Nephron (organoid): ENCODE results near the gene CUX1.
A peak's percentile ranks its signal among the peaks of the same experiment; 100 is the strongest.

Experiments
- H3K27ac Mint-ChIP-seq, 3 experiments: 2 replicates each; pipeline ENCODE4 v1.8.0; 2020; ENCODE audit warnings: mixed read lengths in 3 of 3, mild to moderate bottlenecking in 2 of 3, moderate library complexity in 1 of 3
- H3K27me3 Mint-ChIP-seq: 2 replicates; pipeline ENCODE4 v1.8.0; 2021; ENCODE audit warnings: low read depth, mild to moderate bottlenecking, moderate library complexity, mixed read lengths
- H3K36me3 Mint-ChIP-seq: 2 replicates; pipeline ENCODE4 v1.8.0; 2020; ENCODE audit warnings: low read depth, mixed read lengths
- H3K4me1 Mint-ChIP-seq: 2 replicates; pipeline ENCODE4 v1.8.0; 2020; ENCODE audit warnings: mixed read lengths
- H3K4me3 Mint-ChIP-seq, 3 experiments: 2 replicates each; pipeline ENCODE4 v1.8.0; 2020; ENCODE audit warnings: mild to moderate bottlenecking in 3 of 3, mixed read lengths in 3 of 3, moderate library complexity in 2 of 3
- H3K9me3 Mint-ChIP-seq: 2 replicates; pipeline ENCODE4 v1.8.0; 2020; ENCODE audit warnings: mixed read lengths
- TF ChIP-seq, protein P1 (sequence below), 3 experiments: fragments of 200-600 bp; sonication (generic); IDR thresholded peaks; one replicate each; pipeline ENCODE4 v1.5.0; 2021; ENCODE audit warnings: antibody characterized with exemption in 3 of 3; ENCODE audit not compliant: unreplicated experiment in 3 of 3

Gene CUX1

GRCh38 chr7:101968720-101969466 is 151.5 kb downstream of the CUX1 start:
- no peak overlapping the region for H3K4me3 Mint-ChIP-seq
- no peaks in the 10 kb centered on the region for H3K4me1 Mint-ChIP-seq
- TF ChIP-seq, protein P1, sequence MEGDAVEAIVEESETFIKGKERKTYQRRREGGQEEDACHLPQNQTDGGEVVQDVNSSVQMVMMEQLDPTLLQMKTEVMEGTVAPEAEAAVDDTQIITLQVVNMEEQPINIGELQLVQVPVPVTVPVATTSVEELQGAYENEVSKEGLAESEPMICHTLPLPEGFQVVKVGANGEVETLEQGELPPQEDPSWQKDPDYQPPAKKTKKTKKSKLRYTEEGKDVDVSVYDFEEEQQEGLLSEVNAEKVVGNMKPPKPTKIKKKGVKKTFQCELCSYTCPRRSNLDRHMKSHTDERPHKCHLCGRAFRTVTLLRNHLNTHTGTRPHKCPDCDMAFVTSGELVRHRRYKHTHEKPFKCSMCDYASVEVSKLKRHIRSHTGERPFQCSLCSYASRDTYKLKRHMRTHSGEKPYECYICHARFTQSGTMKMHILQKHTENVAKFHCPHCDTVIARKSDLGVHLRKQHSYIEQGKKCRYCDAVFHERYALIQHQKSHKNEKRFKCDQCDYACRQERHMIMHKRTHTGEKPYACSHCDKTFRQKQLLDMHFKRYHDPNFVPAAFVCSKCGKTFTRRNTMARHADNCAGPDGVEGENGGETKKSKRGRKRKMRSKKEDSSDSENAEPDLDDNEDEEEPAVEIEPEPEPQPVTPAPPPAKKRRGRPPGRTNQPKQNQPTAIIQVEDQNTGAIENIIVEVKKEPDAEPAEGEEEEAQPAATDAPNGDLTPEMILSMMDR (IDR thresholded peaks at IDR 0.05; ENCODE audit: unreplicated experiment in 3 of 3): no peak
- peaks cover 21% of the 10 kb centered on the region for H3K36me3 Mint-ChIP-seq
- H3K27ac Mint-ChIP-seq: no peak overlapping the region
- H3K27me3 Mint-ChIP-seq: no peaks in the 10 kb centered on the region
- no peaks in the 10 kb centered on the region for H3K9me3 Mint-ChIP-seq

GRCh38 chr7:101969997-101970585 is 152.7 kb downstream of the CUX1 start:
- peak overlapping the region in 1 of 3 experiments; percentile 72 for H3K27ac Mint-ChIP-seq
- peaks cover 21% of the 10 kb centered on the region for H3K36me3 Mint-ChIP-seq

GRCh38 chr7:101970801-101971200 is 153.4 kb downstream of the CUX1 start:
- Mint-ChIP-seq H3K9me3 (no peaks in the 10 kb centered on the region), H3K27me3 (no peaks in the 10 kb centered on the region), H3K4me3 (no peak overlapping the region)

More at GRCh38 chr7:101969997-101970585, 152.7 kb downstream of the CUX1 start:
- Mint-ChIP-seq H3K4me3 (no peak overlapping the region), H3K4me1 (peaks cover 9% of the 10 kb centered on the region), H3K9me3 (no peaks in the 10 kb centered on the region), H3K27me3 (no peaks in the 10 kb centered on the region)
- TF ChIP-seq, protein P1 (IDR thresholded peaks at IDR 0.05; ENCODE audit: unreplicated experiment in 3 of 3): no peak

DNA sequence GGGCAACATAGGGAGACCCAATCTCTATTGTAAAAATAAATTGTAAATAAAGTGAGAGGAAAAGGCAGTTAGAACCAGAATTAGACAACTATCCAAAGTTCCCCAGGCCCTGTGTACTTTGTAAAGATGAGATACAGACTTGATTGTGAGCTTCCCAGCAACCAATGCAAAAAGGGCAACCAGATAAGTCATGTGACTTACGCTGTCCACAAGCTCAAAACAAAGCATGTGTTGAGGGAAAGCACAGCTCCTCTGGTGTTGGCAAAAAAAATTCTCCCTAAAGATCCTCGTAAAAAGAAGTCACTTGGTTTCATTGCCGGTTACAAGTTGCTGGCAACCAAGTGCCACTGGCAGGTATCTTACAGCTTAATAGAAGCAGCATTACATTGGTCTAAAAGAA is 154.0 kb downstream of the CUX1 start:
- H3K9me3 Mint-ChIP-seq: no peaks in the 10 kb centered on the region
- no peaks in the 10 kb centered on the region for H3K27me3 Mint-ChIP-seq
- peaks cover 13% of the 10 kb centered on the region for H3K4me1 Mint-ChIP-seq
- TF ChIP-seq, protein P1 (IDR thresholded peaks at IDR 0.05; ENCODE audit: unreplicated experiment in 3 of 3): no peak
- peaks cover 19% of the 10 kb centered on the region for H3K36me3 Mint-ChIP-seq
- H3K27ac Mint-ChIP-seq: no peak overlapping the region
- no peak overlapping the region for H3K4me3 Mint-ChIP-seq

More at GRCh38 chr7:101970801-101971200, 153.4 kb downstream of the CUX1 start:
- TF ChIP-seq, protein P1 (IDR thresholded peaks at IDR 0.05; ENCODE audit: unreplicated experiment in 3 of 3): no peak
- peaks cover 12% of the 10 kb centered on the region for H3K4me1 Mint-ChIP-seq
- H3K27ac Mint-ChIP-seq: no peak overlapping the region
- peaks cover 21% of the 10 kb centered on the region for H3K36me3 Mint-ChIP-seq

DNA sequence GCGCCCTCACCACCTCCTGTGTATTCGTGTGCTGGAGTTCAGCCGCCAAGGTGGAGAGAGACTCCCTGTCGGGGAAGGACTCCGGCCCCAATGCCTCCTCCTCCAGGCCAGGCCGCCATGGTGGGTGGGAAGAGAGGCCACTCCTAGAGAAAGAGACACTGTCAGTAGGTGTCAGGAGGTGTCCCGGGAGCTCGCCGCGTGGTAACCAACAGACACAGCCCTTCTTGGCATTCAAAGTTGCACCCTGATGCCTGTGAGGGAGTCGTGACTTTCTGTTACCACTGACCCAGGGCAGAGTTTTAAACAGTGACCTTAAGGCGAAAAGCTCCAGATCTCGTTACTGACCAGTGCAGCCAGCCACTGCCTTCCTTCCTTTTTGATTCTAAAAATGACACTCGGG is 155.2 kb downstream of the CUX1 start:
- TF ChIP-seq, protein P1 (IDR thresholded peaks at IDR 0.05; ENCODE audit: unreplicated experiment in 3 of 3): no peak
- Mint-ChIP-seq H3K36me3 (peaks cover 16% of the 10 kb centered on the region), H3K27ac (no peak overlapping the region), H3K4me1 (peaks cover 13% of the 10 kb centered on the region), H3K4me3 (no peak overlapping the region), H3K9me3 (no peaks in the 10 kb centered on the region), H3K27me3 (no peaks in the 10 kb centered on the region)
